NT2/D1 (cell line): Measurements from ENCODE around the gene P2RY14.

Source experiments
- DNase-seq: peaks from one replicate; pipeline ENCODE4 v3.0.0-alpha.2; 2011; ENCODE audit warnings: low read depth, low spot score
- H3K27me3 ChIP-seq: 2 replicates; pipeline ENCODE4 v1.6.0; 2011; ENCODE audit warnings: mild to moderate bottlenecking; ENCODE audit not compliant: insufficient read length, insufficient read depth
- H3K36me3 ChIP-seq: 2 replicates; pipeline ENCODE4 v1.6.1; 2011; ENCODE audit warnings: mild to moderate bottlenecking, low read length, mixed read lengths; ENCODE audit not compliant: insufficient read depth, insufficient read length
- H3K4me1 ChIP-seq: 2 replicates; pipeline ENCODE4 v1.5.1; 2011; ENCODE audit not compliant: insufficient read depth, insufficient read length
- H3K4me3 ChIP-seq: 2 replicates; pipeline ENCODE4 v1.5.1; 2011; ENCODE audit warnings: low read depth; ENCODE audit not compliant: insufficient read length
- H3K9ac ChIP-seq: 2 replicates; pipeline ENCODE4 v1.6.0; 2011; ENCODE audit warnings: low read depth; ENCODE audit not compliant: insufficient read length
- H3K9me3 ChIP-seq: 2 replicates; pipeline ENCODE4 v1.5.1; 2011; ENCODE audit warnings: mild to moderate bottlenecking, low read length; ENCODE audit not compliant: insufficient read depth
- SUZ12 ChIP-seq: IDR thresholded peaks from 2 replicates; pipeline ENCODE4 v1.6.1; 2011; ENCODE audit not compliant: insufficient read length, insufficient read depth; ENCODE audit errors: extremely low read depth
- YY1 ChIP-seq: IDR thresholded peaks from 2 replicates; pipeline ENCODE4 v1.6.1; 2011; ENCODE audit not compliant: insufficient read length, insufficient read depth
- ZNF274 ChIP-seq: IDR thresholded peaks from 2 replicates; pipeline ENCODE4 v1.6.1; 2011; ENCODE audit warnings: mild to moderate bottlenecking, low read depth, low read length

P2RY14 gene

DNA sequence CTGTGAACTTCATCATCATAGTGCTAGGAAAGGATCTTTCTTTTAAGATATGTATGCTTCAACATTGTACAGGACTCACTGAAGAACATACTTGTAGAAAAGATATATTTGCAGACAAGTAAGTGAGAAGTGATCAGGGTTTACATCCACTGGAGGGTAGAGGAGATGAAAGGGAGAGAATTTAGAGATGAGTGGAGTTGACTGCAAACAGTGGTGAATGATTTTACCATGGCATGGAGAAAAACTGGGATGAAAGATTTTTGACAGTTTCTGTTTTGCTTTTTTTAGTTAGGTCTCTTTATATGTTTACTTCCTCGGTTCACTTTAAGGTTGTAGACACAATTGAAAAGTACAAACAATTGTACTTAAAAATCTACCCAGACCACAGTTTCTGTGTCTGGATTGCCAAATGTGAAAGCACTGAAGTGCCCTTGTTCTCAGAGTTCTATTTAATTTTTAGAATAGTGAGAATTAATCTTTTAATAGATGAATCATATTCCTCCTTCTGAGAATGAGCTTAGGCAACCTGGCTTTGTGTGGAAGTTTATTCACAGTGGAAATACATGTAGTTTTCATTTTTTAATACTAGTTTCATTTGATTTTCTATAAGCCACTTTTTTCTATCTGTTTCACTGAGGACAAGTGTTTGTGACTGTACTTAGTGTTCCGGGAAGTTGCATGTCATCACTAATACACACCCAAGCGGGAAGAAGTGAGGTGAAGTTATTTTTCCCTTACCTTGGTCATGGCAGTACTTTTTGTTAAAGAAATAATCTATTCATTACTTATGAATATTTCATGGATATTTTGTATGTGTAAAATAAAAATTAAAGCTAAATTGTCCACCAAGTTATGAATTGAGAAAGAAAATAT, 73.6 kb downstream of the P2RY14 start:
- no peak overlapping the region for H3K4me3 ChIP-seq
- H3K9me3 ChIP-seq = no peaks in the 10 kb centered on the region
- H3K4me1 ChIP-seq = no peaks in the 10 kb centered on the region
- no peaks in the 10 kb centered on the region for H3K27me3 ChIP-seq
- no peak overlapping the region for H3K9ac ChIP-seq
- no peak for DNase-seq
- no peaks in the 10 kb centered on the region for H3K36me3 ChIP-seq
- TF ChIP-seq ZNF274 = no peak
- TF ChIP-seq YY1 = no peak
- no peak for TF ChIP-seq SUZ12

DNA sequence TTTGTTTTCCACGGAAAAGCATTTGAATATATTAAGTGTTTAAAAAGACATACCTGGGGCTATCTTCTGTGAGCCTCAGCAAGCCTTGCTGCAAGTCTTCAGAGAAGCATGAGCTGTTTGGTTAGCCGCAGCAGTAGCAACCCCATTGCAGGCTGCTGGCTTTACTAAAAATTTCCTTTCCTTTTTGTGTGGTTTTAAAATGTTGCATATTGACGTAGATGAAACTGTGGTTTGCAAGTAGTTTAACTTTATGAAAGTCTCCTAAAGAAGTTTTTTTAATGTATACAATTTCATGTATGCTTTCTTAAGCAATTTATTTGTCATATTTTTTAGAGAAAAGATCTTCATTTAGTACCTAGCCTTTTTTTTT, 75.3 kb downstream of the P2RY14 start, which contains the start of gene GPR171:
Gene GPR171, minus strand, starts transcription at position 166 of the 370 bp plus-strand sequence. CDS start 3,830 bp downstream, outside the sequence.
- no peak for DNase-seq
- TF ChIP-seq SUZ12 = no peak
- TF ChIP-seq YY1 = no peak
- TF ChIP-seq ZNF274 = no peak
- no peaks in the 10 kb centered on the region for H3K4me1 ChIP-seq
- H3K36me3 ChIP-seq = no peaks in the 10 kb centered on the region
- H3K9me3 ChIP-seq = no peaks in the 10 kb centered on the region
- H3K4me3 ChIP-seq = no peak within 1 kb of the TSS
- H3K9ac ChIP-seq = no peak within 1 kb of the TSS
- H3K27me3 ChIP-seq = no peaks in the 10 kb centered on the region

GRCh38 chr3:151201051-151201730, 77.2 kb downstream of the P2RY14 start:
- no peaks in the 10 kb centered on the region for H3K4me1 ChIP-seq
- no peaks in the 10 kb centered on the region for H3K9me3 ChIP-seq
- H3K4me3 ChIP-seq = no peak overlapping the region
- H3K9ac ChIP-seq = no peak overlapping the region
- H3K36me3 ChIP-seq = no peaks in the 10 kb centered on the region
- TF ChIP-seq SUZ12 = no peak
- no peaks in the 10 kb centered on the region for H3K27me3 ChIP-seq
- DNase-seq = no peak

GRCh38 chr3:151200586-151200985, 77.8 kb downstream of the P2RY14 start:
- Histone ChIP-seq H3K9ac (no peak overlapping the region), H3K4me3 (no peak overlapping the region), H3K36me3 (no peaks in the 10 kb centered on the region), H3K9me3 (no peaks in the 10 kb centered on the region), H3K4me1 (no peaks in the 10 kb centered on the region), H3K27me3 (no peaks in the 10 kb centered on the region)
- TF ChIP-seq ZNF274 (no peak), SUZ12 (no peak), YY1 (no peak)
- DNase-seq = no peak

DNA sequence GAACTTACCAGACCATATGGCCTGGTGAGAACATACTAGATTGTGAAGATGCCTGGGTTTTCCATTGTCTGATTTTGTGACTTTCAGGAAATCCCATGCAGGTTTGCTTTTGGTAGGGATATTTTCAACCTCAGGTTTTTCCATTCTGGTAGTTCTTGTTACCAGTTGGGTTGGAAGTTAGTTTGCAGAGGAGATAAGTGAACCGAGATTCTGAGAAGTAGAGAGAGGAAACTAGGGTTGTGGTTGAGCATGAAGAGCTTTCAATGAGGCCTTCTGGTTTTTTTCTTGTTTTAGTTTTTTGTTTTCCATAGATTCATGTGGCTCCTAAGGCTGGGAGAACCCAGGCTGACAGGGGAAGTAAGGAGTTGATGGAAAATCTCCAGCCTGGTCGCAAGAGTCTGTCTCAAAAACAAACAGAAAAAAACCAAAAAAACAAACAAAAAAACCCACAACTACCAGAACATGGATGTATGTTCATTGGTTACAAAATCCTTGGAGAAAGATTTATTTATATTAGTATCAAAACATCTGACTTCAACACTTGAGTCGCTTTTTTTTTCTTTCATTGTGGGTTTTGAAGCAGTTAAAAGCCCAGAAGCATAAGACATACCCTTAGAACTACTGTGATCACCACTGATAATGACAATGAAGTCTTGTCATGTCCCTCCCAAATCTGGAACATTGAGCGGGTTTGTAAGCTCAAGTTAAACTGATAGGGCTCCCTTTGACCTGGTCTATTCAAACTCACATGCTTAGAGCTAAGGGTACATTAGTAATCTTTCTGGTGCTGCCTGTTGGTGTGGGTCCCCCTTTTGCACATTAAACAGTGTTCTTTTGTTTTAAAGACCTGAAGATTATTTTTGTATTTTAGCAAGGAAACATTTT, 78.5 kb downstream of the P2RY14 start:
- TF ChIP-seq ZNF274 = no peak
- no peak for TF ChIP-seq YY1
- TF ChIP-seq SUZ12 = no peak
- no peaks in the 10 kb centered on the region for H3K36me3 ChIP-seq
- H3K27me3 ChIP-seq = no peaks in the 10 kb centered on the region
- no peak overlapping the region for H3K9ac ChIP-seq
- H3K9me3 ChIP-seq = no peaks in the 10 kb centered on the region
- no peaks in the 10 kb centered on the region for H3K4me1 ChIP-seq
- no peak overlapping the region for H3K4me3 ChIP-seq
- DNase-seq = no peak

- Histone ChIP-seq H3K4me3 (no peak overlapping the region), H3K9ac (no peak overlapping the region), H3K27me3 (no peaks in the 10 kb centered on the region), H3K4me1 (no peaks in the 10 kb centered on the region), H3K36me3 (peaks cover 2% of the 10 kb centered on the region), H3K9me3 (no peaks in the 10 kb centered on the region)
- no peak for DNase-seq
- no peak for TF ChIP-seq YY1
- no peak for TF ChIP-seq ZNF274
- TF ChIP-seq SUZ12 = no peak
These were observed 79.5 kb downstream of the P2RY14 start for GRCh38 chr3:151198849-151199248.
